Lower leg skin (tissue), 4 donors: ENCODE data around the gene SLC41A3. TPM values are rescaled to one million over a fixed set of nuclear protein-coding genes. Genes with fewer than 3 reads are reported as not detected.

Experiments used
- DNase-seq, 2 donors: peaks; one replicate each; pipeline ENCODE4 v3.0.0-alpha.2; 2019; ENCODE audit warnings: low spot score in 2 of 2
- H3K4me3 ChIP-seq: fragments of 200-600 bp; sonication (generic); 2 replicates; pipeline ENCODE4 v1.5.1; 2017; ENCODE audit warnings: mild to moderate bottlenecking, low read depth; ENCODE audit not compliant: poor library complexity, severe bottlenecking
- CTCF ChIP-seq, 3 donors: fragments of 450-650 bp; IDR thresholded peaks; one replicate each; pipeline ENCODE4 v1.5.1; 2016; ENCODE audit warnings: antibody characterized with exemption in 3 of 3, mild to moderate bottlenecking in 3 of 3, moderate library complexity in 2 of 3
- POLR2A ChIP-seq, 2 donors: fragments of 450-650 bp; IDR thresholded peaks; one replicate each; pipeline ENCODE4 v1.6.1; 2016 to 2017; ENCODE audit warnings: antibody characterized with exemption in 2 of 2, mild to moderate bottlenecking in 1 of 2, moderate library complexity in 1 of 2
- WGBS, 2 donors: methylation state at CpG; one replicate each; pipeline ENCODE4 v1.1.5; 2018; 5-methylcytosine and 5-hydroxymethylcytosine counted together
- intact Hi-C: fragments of 100-400 bp; cut with DNase I; formaldehyde crosslinking; loops from one replicate; pipeline ENCODE4 v1.15.0; 2023; ENCODE audit warnings: low total_unique reads
- total RNA-seq, 4 donors: library from RNA; depleted of rRNA; stranded (reverse); fragments of >200 nt; gene quantifications; one replicate each; pipeline ENCODE4 v1.1.0, GENCODE V29; 2016

The SLC41A3 gene
- total RNA-seq, 4 donors from 2014 or later = 31.6 to 41.1 (median 37.3) TPM

GRCh38 chr3:126023390-126023789 lies 60.5 kb downstream of the SLC41A3 start:
- 77 to 79% methylated on average over 10 of the region's 10 CpGs for WGBS, 2 donors
- no peak overlapping the region for H3K4me3 ChIP-seq
- peak in 1 of 2 donors; percentile 9 for DNase-seq
- intact Hi-C loops = no loop called here
- TF ChIP-seq CTCF (IDR thresholded peaks at IDR 0.05) = no peak
- no peak for TF ChIP-seq POLR2A (IDR thresholded peaks at IDR 0.05)

GRCh38 chr3:126022741-126023359 lies 61.1 kb downstream of the SLC41A3 start:
- intact Hi-C loops = no loop called here
- no peak for DNase-seq
- H3K4me3 ChIP-seq = no peak overlapping the region
- TF ChIP-seq CTCF (IDR thresholded peaks at IDR 0.05) (no peak), POLR2A (IDR thresholded peaks at IDR 0.05) (no peak)
- WGBS, 2 donors = 92 to 93% methylated on average over 10 of the region's 10 CpGs

- TF ChIP-seq POLR2A (IDR thresholded peaks at IDR 0.05) = no peak
- TF ChIP-seq CTCF (IDR thresholded peaks at IDR 0.05) = no peak
- no peak for DNase-seq
- intact Hi-C loops = no loop called here
- WGBS, 2 donors = 97 to 100% methylated on average over 1 of the region's 1 CpG
- H3K4me3 ChIP-seq = no peak overlapping the region
Observed at GRCh38 chr3:126021702-126022101, 62.2 kb downstream of the SLC41A3 start.

- 83 to 87% methylated on average over 5 of the region's 5 CpGs for WGBS, 2 donors
- H3K4me3 ChIP-seq = no peak overlapping the region
- no peak for TF ChIP-seq POLR2A (IDR thresholded peaks at IDR 0.05)
- no peak for TF ChIP-seq CTCF (IDR thresholded peaks at IDR 0.05)
- peak in 1 of 2 donors; percentile 54 for DNase-seq
- intact Hi-C loops = no loop called here
Observed at GRCh38 chr3:126021224-126021623, 62.7 kb downstream of the SLC41A3 start.

- no peak for TF ChIP-seq CTCF (IDR thresholded peaks at IDR 0.05)
- no peak for TF ChIP-seq POLR2A (IDR thresholded peaks at IDR 0.05)
- no peak overlapping the region for H3K4me3 ChIP-seq
- WGBS, 2 donors = 97 to 98% methylated on average over 4 to 5 of the region's 5 CpGs
- intact Hi-C loops = no loop called here
- DNase-seq = no peak
Observed at GRCh38 chr3:126019683-126020082, 64.2 kb downstream of the SLC41A3 start.

GRCh38 chr3:126018995-126019394 lies 64.9 kb downstream of the SLC41A3 start:
- intact Hi-C loops = no loop called here
- 94 to 95% methylated on average over 7 of the region's 7 CpGs for WGBS, 2 donors
- no peak for DNase-seq
- TF ChIP-seq CTCF (IDR thresholded peaks at IDR 0.05) = no peak
- TF ChIP-seq POLR2A (IDR thresholded peaks at IDR 0.05) = no peak
- H3K4me3 ChIP-seq = no peak overlapping the region
